ENCODE data around the gene CD9.

CD9 gene

GRCh38 chr12:6221146-6221545 is 20.9 kb downstream of the CD9 start:
- TF ChIP-seq CTCF (IDR thresholded peaks at IDR 0.05; ENCODE audit: insufficient read depth, missing control alignments) = no peak
- FAIRE-seq (no peak), DNase-seq (ENCODE audit: insufficient read length, low spot score) (no peak)

GRCh38 chr12:6222078-6222654 is 22.0 kb downstream of the CD9 start:
- FAIRE-seq = no peak
- TF ChIP-seq CTCF (IDR thresholded peaks at IDR 0.05; ENCODE audit: insufficient read depth, missing control alignments) = no peak
- no peak for DNase-seq (ENCODE audit: insufficient read length, low spot score)

- no peak for TF ChIP-seq CTCF (IDR thresholded peaks at IDR 0.05; ENCODE audit: insufficient read depth, missing control alignments)
- FAIRE-seq (no peak), DNase-seq (ENCODE audit: insufficient read length, low spot score) (no peak)
These were observed 23.3 kb downstream of the CD9 start for GRCh38 chr12:6223545-6223944.

- FAIRE-seq = no peak
- no peak for TF ChIP-seq CTCF (IDR thresholded peaks at IDR 0.05; ENCODE audit: insufficient read depth, missing control alignments)
- no peak for DNase-seq (ENCODE audit: insufficient read length, low spot score)
These were observed 24.4 kb downstream of the CD9 start for GRCh38 chr12:6224550-6224949.

GRCh38 chr12:6225630-6226001 is 25.4 kb downstream of the CD9 start:
- no peak for FAIRE-seq
- TF ChIP-seq CTCF (IDR thresholded peaks at IDR 0.05; ENCODE audit: insufficient read depth, missing control alignments) = no peak
- no peak for DNase-seq (ENCODE audit: insufficient read length, low spot score)

- TF ChIP-seq CTCF (IDR thresholded peaks at IDR 0.05; ENCODE audit: insufficient read depth, missing control alignments) = no peak
- no peak for FAIRE-seq
- no peak for DNase-seq (ENCODE audit: insufficient read length, low spot score)
These were observed 25.9 kb downstream of the CD9 start for GRCh38 chr12:6226002-6226678.

- DNase-seq (ENCODE audit: insufficient read length, low spot score) = no peak
- no peak for TF ChIP-seq CTCF (IDR thresholded peaks at IDR 0.05; ENCODE audit: insufficient read depth, missing control alignments)
- no peak for FAIRE-seq
These were observed 26.5 kb downstream of the CD9 start for GRCh38 chr12:6226679-6227051.

Measured in D721Med (cell line).